ENCODE measurements around the gene HOXA7.

GRCh38 chr7:27193335-27194001 lies 37.0 kb upstream of the HOXA7 start:
- no peak for TF ChIP-seq CTCF (IDR thresholded peaks at IDR 0.05; ENCODE audit: low read length)
- no peak for TF ChIP-seq EZH2 (optimal IDR thresholded peaks at IDR 0.05; ENCODE audit: low read depth, low read length)
- no peak for TF ChIP-seq EZH2phosphoT487 (IDR thresholded peaks at IDR 0.05; ENCODE audit: low read length)
